CD1c-positive myeloid dendritic cell (primary cell): ENCODE data around the gene TRIM2.

ENCODE experiments used
- DNase-seq: peaks from one replicate; pipeline ENCODE4 v3.0.0-alpha.2; 2016; ENCODE audit errors: extremely low spot score

TRIM2 gene

GRCh38 chr4:153248641-153249198 is 44.5 kb downstream of the TRIM2 start:
- no peak for DNase-seq

- DNase-seq, result peak; percentile 79
Measured at GRCh38 chr4:153249199-153250041, 45.2 kb downstream of the TRIM2 start.

GRCh38 chr4:153252122-153252521 is 47.9 kb downstream of the TRIM2 start:
- DNase-seq, result no peak

GRCh38 chr4:153255233-153255632 is 51.0 kb downstream of the TRIM2 start:
- no peak for DNase-seq

GRCh38 chr4:153257151-153257620 is 52.9 kb downstream of the TRIM2 start:
- peak; percentile 36 for DNase-seq

GRCh38 chr4:153257991-153258390 is 53.7 kb downstream of the TRIM2 start:
- no peak for DNase-seq

GRCh38 chr4:153258750-153259149 is 54.5 kb downstream of the TRIM2 start:
- no peak for DNase-seq

GRCh38 chr4:153259661-153260060 is 55.4 kb downstream of the TRIM2 start:
- no peak for DNase-seq

- DNase-seq, result no peak
Measured at GRCh38 chr4:153260132-153260531, 55.9 kb downstream of the TRIM2 start.

- DNase-seq, result no peak
Measured at GRCh38 chr4:153260553-153261300, 56.5 kb downstream of the TRIM2 start.

GRCh38 chr4:153261461-153261860 is 57.2 kb downstream of the TRIM2 start:
- DNase-seq, result no peak

GRCh38 chr4:153261914-153262313 is 57.7 kb downstream of the TRIM2 start:
- no peak for DNase-seq

- DNase-seq, result no peak
Measured at GRCh38 chr4:153265306-153266047, 61.2 kb downstream of the TRIM2 start.

GRCh38 chr4:153266988-153267387 is 62.7 kb downstream of the TRIM2 start:
- no peak for DNase-seq

GRCh38 chr4:153267890-153268289 is 63.6 kb downstream of the TRIM2 start:
- no peak for DNase-seq

GRCh38 chr4:153268295-153268694 is 64.1 kb downstream of the TRIM2 start:
- DNase-seq, result no peak

GRCh38 chr4:153269218-153269990 is 65.2 kb downstream of the TRIM2 start:
- DNase-seq, result no peak

- DNase-seq, result no peak
Measured at GRCh38 chr4:153270361-153270760, 66.1 kb downstream of the TRIM2 start.

- no peak for DNase-seq
Measured at GRCh38 chr4:153271820-153272219, 67.6 kb downstream of the TRIM2 start.

- no peak for DNase-seq
Measured at GRCh38 chr4:153273751-153274150, 69.5 kb downstream of the TRIM2 start.

- no peak for DNase-seq
Measured at GRCh38 chr4:153274967-153275366, 70.7 kb downstream of the TRIM2 start.
